Measurements from ENCODE around the gene GRIA4.

The GRIA4 gene

DNA sequence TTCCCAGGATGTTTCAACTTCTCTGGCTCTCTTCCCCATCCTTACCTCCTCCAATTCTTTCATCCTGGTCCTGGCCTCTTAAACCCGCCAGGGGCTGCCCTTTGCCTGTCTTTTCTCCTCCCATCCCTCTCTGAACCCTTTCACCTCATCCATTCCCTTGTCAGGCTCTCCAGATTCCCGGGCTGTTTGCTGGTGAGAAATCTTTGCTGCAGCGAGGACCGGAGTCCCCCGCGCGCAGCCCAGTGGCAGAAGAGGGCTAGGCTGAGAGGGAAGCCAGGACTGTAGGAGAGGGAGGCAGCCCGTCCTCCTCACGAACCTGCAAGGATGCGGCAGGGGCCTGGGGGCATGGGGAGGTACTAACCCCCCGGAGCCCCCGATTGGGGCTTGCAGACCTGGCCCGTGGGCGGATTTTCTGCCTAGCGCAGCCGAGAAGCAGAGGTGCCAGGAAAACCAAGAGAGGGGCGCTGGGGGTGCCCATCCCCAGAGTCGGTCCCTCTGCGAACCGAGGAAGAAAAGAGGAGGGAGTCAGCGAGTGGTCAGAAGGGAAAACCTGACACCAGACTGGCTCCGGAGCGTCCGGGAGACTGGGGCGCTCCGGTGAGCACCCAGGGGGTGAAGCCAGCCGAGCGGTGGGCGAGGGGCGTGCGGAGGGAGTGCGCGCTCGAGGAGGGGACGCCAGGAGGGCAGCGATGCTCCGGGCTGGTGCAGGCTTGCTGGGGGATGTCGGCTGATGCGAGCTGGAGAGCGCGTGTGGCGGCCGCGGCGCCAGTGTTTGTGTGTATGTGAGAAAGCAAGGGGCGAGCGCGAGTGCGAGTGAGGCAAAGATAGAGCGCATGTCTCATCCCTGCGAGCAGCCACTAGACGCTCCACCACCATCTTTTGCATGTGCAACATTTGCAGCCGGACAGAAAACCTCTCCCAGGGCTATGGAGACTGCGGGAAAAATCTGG, at the start of gene GRIA4:
GRIA4 (plus strand) TSS at position 242 of the 950 bp plus-strand sequence. CDS start 925 bp downstream, outside the sequence.
- DNase-seq = no peak

DNA sequence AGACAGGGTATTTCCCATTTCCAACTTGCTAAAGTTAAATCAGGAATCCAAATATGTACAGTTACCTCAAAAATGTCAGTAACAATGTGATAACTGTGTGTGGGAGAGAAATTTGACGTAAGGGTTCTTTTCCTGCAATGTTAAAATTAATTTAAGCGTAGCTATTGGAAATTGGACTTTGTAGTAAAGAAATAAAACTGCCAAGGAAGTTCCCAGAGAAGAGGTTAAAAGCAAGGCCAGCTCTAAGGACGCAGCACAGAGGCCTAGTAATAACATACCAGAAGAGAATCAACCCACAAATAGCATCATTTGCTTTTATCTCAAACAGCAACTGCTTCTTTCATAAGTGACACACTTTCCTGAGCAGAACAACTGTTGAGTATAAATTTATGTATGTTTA, 36.8 kb upstream of the GRIA4 start:
- DNase-seq = no peak

DNA sequence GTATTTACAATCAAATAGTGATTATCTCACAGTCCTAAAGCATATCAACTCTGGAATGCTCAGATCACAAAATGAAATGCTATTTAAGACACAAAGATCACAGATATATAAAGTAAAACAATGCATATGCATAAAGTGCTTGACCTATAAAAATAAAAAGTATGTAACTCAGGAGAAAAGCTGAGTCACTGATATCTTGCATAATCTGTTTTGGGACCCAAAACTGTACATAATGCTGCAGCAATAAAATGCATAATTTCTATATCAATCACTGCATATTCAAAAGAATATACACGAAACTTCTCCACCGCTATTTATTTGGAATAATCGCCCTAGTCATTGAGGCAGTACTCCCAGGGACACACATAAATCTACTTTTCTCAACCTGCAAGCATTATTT, 34.9 kb upstream of the GRIA4 start:
- DNase-seq = no peak

DNA sequence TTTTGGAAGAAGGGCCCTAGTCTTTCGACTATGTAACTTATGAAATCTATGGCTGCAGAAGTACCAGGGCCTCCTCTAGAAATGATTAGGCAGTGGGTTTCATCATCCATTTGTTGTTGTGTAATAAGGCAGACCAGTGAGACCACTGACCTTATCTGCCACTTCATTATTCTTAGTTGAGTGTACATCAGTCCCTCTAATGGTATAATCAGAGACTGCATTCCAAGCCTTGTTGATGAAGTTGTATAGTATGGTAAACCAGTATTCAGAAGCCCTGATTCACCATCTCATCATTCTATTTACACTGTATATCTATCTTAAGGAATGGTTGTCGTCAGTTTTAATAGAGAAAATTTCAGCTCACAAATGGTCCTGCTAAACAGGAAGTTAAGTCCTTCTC, 32.2 kb upstream of the GRIA4 start:
- no peak for DNase-seq

DNA sequence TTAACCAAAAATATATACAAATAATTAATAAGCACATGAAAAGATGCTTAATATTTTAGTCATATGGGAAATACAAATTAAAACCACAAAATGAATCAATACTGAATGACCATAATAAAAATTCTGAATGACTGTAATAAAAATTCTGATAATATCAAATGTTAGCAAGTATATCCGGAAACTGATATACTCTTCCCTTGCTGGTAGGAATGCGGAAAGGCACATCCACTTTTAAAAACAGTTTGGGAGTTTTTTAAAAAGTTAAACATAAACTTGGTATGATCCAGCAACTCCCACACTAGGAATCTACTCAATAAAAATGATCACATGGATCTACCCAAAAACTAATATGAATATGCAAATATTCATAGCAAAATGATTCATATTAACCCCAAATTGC, 30.8 kb upstream of the GRIA4 start:
- DNase-seq = no peak

DNA sequence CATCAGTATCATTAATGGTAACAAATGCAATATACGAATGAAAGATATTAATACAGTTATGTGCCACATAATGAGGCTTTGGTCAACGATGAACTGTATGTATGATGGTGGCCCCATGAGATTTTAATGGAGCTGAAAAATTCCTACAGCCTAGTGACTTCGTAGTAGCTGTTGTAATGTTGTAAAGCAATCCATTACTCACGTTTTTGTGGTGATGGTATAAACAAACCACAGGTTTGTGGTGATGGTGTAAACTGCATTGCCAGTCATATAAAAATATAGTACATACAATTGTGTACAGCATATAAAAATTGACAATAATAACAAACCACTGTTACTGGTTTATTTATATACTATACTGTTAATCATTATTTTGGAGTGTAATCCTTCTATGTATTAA, 27.4 kb upstream of the GRIA4 start:
- no peak for DNase-seq

DNA sequence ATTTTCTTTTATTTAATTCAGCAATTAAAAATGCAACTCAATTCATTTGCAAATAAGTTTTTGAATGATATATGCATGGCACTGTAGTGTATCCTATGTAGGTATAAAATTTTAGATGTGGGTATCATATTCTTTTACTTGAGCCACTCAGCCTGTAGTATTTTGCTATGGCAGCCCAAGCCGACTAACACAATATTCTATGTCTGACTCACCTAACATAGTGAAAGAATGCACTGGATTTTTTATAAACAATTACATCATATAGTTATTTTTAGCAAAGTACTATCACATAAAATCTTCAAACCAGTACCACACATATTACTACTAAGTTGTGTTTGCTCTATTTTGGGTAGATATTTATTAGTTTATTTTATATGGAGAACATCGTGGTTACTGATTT, 21.9 kb upstream of the GRIA4 start:
- no peak for DNase-seq

DNA sequence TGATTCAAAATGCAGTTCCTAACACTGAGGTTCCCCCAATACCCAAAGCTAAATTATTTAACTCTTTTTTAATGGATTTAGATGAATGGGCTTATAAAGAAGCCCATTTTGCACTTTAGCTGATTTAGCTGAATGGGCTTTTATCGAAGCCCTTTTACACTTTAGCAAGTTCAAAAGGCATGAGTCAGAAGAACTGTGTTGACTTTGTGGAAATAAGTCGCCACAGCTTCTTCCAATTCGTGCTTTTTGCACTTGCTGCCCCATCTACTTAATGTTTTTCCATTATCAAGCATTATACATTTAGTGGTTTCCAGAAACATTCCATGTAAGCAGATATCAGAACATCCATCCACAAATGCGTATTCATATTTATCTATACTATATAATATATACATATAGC, 20.5 kb upstream of the GRIA4 start:
- DNase-seq = no peak

DNA sequence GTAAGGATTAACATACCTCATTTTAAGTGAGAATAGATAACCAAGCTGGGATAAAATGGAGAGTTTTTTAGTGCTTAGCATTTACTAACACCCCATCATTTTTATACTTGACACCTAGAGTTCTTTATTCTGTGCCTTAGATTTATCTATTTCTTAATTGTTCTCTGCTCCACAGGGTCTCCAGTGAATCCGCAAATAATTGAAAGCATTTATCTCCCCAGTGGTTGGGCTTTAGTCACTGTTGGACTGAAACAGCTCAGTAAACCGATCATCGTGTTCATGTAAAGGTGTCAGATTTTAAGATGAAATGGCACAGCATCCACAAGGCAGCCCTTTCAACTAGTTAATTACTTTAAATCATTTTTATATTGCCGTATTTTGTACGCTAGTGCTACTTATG, 17.8 kb upstream of the GRIA4 start:
- no peak for DNase-seq

DNA sequence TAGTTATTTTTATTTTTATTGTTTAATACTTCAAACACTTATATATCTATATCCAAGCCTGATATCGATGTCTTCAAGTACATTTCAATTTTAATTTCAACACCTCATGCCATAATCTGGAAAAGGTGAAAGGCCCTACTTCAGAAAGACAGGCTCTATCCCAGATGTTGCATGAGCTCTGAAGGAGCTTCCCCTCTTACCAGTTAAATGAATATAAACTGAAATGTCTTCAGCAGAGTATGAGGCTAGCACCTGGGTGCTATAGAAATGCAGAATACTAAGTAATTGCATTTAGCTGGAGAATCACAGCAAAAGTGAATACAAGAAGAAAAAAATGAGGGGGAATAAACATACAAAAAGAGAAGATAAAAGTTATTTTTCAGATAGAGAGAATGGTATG, 11.5 kb upstream of the GRIA4 start:
- no peak for DNase-seq

DNA sequence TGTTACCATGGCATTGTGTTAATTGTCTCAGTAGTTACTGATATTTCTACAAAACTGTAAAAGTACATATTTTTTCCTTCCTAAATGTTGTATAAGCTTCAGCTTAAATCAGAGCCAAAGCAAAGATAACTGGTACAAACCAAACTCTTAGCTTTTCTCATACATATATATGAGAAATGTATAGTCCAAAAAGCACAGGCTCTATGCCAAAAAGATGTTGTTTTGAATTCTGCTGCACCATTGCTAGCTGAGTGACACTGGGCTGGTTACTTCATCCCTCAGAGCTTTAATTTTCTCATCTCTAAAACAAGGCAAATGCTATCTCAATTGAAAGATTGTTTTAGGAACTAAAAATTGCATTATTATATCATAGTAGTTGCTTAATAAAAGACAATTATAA, 6.7 kb upstream of the GRIA4 start:
- DNase-seq = no peak

DNA sequence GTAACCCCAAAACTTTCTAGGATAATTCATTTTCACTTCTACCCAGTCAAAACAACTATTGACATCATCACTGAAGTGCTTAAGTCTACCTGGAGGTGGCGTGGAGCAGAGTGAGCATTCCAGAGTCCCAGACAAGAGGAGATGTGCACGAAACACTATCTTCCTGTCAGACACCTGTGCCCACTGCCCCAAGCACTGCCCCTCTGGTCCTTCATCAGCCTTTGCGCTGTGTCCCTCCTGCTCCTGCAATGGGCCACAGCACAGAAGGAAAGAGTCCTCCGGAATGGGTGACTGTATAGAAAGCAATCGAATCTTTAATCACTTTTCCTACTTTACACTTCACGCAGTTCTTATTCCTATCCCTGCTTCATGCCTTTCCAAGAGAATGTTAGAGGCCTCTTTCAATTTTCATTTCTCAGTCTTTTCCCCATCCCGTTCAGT, 512 bp upstream of the GRIA4 start:
- DNase-seq = no peak

DNA sequence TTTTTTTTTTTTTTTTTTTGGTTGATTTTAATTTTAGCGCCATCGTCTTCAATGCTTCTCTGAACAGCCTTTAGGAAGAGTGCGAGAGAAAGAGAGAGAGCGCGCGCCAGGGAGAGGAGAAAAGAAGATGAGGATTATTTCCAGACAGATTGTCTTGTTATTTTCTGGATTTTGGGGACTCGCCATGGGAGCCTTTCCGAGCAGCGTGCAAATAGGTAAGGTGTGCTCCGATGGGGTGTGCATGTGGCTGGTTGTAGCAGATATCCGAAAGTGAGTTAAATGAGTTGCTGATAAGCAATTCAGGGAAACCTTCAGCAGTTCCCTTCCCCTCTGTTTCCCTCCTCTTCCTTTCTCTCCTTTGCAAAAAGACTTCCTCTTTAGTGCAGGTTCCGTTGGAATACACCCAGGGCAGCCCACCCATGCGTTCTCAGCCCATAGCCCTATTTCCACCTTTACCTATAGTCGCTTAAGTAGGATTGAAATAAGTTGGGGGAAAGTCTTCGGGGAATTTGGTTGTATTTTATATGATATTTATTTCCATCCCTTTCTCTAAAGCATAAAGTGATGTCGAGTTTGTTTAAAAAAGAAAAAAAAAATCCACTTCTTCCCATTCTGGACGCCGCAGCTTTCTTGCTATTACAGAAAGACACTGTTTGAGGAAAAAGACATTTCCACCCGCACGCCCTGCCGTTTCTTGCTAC, 1.1 kb downstream of the GRIA4 start:
- no peak for DNase-seq

DNA sequence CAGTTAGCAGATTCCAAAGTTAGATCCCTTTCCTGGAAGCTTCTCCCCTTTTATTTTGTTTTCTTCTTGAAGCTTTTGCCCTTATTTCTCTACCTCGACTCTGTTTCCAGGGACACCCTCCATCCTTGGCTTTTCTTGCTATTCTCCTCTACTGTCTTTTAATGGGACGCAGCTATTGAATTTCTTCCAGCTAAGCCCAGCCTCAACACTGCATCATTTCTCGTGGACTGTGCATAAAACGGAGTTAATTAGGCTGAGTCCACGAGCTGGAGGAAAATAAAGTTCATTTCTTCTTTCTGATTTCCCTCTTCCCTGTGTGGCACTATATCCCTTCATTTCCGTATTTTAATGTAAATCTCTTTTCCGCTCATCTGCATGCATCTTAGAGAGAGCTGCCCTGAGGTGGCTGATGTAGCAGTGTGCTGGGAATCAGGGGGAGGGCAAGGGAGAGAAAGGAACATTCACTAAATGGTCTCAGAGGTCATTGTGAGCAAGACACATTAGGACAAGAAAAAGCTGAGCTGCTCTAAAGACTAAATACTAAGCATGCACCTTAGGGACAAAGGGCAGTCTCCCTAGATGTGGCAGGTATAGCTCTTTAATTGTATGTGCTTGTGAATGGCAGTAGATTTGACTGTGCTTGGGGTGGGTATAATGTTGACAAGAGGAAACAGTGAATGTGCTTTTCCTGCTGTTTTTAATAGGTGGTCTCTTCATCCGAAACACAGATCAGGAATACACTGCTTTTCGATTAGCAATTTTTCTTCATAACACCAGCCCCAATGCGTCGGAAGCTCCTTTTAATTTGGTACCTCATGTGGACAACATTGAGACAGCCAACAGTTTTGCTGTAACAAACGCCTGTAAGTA, 1.9 kb downstream of the GRIA4 start:
- DNase-seq = no peak

DNA sequence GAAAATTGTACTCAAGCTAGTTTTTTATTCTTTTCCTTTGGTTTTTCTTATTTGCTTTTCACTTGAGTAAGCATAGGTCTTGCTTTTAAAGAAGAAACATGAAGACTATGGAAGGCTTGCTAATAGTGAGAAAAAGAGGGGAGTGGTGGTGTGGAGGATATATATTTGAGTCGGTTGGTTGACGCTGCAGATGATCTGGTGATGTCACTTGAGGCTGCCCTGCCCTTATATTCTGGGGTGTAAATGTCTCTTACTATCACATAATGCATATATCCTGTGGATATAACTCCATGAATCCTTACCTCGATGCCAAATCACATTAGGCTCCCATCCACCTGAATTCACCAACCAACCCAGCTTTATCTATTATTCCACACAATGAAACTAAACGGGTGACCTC, 2.9 kb downstream of the GRIA4 start:
- DNase-seq = no peak

DNA sequence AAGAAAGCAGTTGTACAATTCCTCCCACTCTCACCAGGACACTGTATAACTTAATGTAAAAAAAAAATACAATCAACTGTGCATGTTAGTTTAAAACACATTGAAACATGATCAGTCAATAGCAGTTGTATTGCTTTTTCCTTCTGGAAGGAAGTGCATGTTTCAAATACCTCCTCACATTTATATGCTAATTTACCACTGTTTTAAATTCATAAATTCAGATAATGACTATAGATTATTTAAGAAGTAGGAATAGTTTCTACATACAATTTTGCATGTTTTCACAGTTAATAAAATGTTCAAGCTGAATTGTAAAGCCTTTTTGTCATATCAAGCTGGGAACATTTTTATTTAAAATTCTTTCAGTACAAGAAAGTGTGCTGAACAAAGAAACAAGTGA, 3.3 kb downstream of the GRIA4 start:
- no peak for DNase-seq

DNA sequence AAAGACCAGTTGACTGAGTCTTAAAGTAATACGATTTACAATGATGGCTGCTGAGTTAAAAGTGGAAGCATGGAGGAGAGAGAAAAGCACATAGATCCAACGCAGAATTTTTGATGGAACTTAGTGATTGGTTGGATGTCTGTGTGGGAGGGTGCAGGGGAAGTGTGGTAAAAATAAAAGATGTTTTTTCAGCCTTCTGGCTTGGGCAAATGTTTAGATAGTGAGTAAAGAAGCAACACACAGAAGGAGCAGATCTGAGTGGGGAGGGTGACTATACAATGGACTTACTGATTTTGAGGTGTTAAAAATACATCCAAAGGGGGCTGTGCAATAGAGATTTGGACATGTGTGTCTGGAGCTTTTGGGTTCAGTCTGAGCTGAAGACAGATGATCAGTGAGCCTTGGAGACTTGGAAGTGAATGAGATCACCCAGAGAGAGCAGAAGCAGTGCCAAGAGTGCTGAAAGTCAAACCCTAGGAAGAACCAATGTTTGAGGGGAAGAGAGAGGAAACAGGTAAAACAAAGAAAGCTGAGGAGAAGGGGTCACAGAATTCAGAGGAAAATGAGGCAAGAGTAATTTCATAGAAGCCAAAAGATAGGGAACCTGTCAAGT, 8.6 kb downstream of the GRIA4 start:
- DNase-seq = no peak

DNA sequence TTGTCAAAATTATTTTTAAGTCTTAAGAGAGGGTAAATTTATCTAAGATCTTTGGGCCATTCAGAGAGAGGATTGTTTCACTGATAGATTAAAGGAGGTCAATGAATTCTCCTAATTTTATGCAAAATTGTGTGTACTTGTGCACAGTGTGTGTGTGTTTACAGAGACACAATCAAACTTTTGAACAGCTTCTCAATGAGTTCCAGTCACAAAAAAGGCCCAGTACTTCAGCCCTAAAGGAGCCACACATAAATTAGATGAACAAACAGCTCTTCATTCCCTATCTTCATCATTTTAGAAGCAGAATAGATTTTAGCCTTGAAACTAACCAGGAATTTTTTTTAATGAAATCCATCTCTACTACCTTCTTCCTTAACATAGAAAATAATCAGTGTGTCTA, 9.7 kb downstream of the GRIA4 start:
- no peak for DNase-seq

DNA sequence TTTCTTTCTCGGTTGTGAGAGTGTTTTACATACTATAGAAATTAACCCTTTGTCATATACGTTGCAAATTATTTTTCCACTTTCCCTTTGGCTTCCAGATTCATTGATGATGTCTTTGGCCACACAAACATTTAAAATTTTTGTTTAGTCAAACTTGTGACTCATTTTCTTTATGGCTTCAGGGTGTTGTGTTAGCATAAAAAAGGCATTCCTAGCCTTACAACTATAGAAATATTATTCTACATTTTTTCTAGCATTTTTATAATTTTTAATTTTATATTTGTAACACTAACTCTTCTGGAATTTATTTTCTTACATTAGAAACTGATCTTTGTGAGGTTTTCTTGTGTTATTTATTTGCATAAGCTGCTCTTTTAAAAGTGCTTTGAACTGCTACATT, 12.1 kb downstream of the GRIA4 start:
- DNase-seq = no peak

DNA sequence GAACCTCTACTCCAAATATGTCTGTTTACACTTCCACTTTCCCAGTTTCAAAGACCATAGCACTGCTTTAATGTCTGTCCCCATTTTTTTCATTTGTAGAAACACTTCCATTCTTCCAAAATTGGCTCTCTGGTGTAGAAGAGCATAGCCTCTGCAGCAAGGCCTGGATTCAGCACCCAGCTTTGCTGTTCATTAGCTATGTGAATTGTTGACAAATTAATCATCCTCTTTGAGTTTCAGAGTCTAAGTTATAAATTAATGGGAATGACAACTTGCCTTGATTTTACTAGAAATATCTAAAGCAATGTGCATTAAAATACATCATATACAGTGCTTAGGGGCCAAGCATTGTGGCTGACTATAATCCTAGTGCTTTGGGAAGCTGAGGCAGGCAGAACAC, 22.4 kb downstream of the GRIA4 start:
- no peak for DNase-seq

DNA sequence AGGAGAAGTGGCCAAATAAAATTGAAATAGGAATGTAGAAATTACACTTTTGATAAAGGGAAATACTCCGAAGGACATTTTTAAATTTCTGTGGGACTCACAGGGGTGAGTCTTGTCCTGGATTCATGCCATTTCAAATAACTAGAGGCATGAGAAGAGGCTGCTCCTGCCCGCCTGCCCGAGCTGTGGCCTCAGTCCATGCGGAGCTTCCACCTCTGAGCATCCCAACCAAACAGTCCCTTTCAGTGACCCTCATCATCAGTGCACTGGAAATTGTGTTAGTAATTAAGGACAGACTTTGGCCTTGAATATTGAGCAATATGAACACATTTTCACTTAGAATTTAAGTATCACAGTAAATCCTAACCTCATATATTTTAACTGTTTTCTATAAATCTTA, 25.6 kb downstream of the GRIA4 start:
- DNase-seq = no peak

DNA sequence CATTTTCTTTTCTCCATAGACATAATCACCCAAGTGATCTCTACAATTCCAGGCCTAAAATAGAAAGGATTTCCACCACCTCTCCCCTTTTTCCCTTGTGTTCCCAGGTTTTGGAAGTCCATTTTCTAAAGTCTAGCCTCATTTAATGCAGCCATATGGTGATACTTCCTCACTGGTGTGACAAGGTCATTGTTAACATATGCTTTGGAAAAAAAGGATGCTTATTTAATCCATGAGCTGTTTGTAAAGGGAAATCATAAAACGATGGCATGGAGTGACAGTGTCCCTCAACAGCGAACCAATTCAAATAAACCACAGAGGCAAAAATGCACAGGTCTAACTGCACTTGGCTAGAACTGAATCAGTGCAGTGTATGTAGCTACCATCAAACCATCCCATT, 26.6 kb downstream of the GRIA4 start:
- no peak for DNase-seq

DNA sequence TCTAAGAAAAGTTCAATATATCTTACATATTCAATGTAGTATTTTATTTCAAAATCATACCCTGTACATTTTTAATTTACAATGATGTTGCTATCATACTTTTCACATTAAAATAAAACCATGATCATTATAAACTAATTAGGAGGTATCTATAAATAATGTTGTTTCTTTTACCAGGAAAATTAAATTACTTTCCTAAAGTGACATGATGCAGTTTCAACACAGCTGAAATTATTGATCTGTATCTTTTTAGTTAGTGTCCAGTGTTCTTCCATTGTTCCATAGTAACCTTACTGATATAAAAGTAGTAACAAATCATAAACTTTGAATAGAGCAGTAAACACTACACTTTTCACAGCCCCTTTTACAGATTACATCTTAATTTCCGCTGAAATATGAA, 29.7 kb downstream of the GRIA4 start:
- no peak for DNase-seq

All from NCI-H2171 (cell line).